ENCODE data around the gene TENT4B.
"Not testable (repeated sequence)": the region's sequence is repeated elsewhere in the genome, so short reads cannot be mapped to it uniquely, and the experiment has no call there.

Gene TENT4B

GRCh38 chr16:50234771-50235556 is 81.9 kb downstream of the TENT4B start:
- no peak for DNase-seq (ENCODE audit: low read depth)

DNA sequence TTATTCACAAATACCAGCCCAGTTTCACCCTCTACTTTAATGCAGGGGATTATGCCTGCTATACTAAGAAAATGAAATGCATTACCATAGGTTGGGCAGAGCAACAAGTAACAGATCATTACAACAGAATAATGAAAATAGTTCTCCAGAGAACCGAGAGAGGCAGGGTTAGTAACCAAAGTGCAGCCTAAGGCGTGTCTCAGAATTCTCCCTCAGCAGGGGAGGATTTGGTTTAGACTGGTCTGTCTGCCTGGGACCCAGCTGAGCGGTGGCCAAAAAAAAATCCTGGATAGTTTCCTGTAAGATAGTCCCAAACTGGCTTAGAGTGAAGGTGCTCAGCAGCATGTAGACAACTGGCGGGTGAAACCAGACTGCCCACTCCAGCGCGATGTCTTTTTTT is 82.5 kb downstream of the TENT4B start:
- no peak for DNase-seq (ENCODE audit: low read depth)

- DNase-seq (ENCODE audit: low read depth): no peak
These were observed 85.2 kb downstream of the TENT4B start for GRCh38 chr16:50238314-50238713.

- DNase-seq (ENCODE audit: low read depth): no peak
These were observed 85.8 kb downstream of the TENT4B start for GRCh38 chr16:50238868-50239301.

- DNase-seq (ENCODE audit: low read depth): not testable (repeated sequence)
These were observed 89.9 kb downstream of the TENT4B start for GRCh38 chr16:50243024-50243423.

- DNase-seq (ENCODE audit: low read depth): no peak
These were observed 91.0 kb downstream of the TENT4B start for GRCh38 chr16:50244140-50244503.

- no peak for DNase-seq (ENCODE audit: low read depth)
These were observed 91.7 kb downstream of the TENT4B start for GRCh38 chr16:50244504-50245416.

DNA sequence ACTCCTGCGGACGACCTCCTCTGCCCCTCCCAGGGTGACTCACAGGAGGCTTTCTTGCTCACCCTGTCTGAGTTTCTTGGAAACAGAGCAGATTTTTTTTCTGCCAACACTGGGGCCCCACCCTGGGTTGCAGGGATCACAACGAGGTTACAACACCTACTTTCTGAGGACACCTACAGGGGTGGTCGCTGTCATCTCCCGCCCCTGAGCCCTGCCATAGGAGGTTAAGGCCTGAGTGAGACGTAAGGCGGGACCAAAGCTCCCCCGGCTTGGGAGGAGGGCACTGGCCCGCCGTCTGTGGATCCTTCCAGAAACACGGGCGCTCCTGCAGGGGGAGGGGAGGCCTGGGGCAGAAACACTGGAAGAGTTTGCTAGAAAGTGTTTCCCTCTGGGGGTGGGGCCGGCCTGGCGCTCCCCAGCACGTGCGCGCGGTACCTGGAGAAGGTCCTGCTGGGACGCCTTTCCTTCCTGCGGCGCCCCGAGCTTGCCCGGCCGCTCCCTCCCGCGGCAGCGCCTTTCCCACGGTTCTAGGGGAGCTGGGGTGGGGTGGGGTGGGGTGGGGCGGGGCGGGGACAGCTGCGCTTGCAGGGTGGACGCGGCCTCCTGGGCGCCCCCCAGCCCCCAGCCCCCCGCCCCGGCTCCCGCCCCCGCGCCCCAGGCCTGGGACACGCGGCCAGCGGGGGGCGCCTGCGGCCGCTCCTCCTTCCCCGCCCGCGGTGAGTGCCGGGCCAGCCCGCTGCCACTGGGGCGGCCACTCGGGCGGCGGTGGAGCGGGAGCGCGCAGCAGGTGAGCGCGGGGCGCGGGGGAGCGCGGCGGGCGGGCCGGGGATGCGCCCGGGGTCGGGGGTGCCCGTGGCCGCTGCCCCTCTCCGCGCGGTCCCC is 92.6 kb downstream of the TENT4B start:
- peak; percentile 70 for DNase-seq (ENCODE audit: low read depth)

DNA sequence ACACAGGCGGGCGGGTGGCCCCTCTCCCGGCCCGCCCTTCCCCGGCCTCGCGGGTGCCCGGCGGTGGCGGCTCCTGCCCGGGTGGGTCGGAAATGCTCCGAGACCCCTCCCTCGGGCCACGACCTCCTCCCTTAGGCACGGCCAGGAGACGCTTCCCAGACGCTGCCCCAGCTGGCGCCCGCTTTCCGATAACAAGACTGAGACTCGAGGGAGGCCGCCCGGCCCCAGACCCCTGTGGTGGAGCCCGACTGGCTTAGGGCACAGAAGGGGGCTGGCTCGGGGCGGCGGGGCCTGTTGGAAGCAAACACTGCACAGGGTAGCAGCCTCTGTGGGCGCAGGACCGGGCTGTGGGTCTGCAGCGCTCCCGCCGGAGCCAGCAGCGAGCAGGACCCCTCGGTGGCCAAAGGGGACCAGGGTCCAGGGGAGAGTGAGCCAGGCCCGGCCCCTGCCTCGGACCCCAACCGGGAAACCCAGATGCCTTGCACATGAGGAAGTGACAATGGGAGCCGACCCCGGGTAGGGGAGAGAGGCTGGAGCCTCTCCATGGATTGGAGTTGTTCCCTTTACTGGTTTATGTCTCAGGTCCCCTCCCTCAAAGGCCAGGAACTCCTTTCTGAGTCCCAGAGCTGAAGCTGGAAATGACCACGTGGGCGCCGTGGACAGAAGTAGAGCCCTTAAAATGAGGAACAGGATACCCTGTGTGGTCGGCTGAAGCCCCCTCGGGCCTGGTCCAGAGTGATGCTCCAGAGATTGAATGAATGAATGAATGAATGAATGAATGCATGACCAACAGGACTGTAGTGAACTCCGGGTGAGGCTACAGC is 93.4 kb downstream of the TENT4B start:
- DNase-seq (ENCODE audit: low read depth): no peak

GRCh38 chr16:50247123-50247905 is 94.2 kb downstream of the TENT4B start:
- DNase-seq (ENCODE audit: low read depth): no peak

GRCh38 chr16:50247906-50248608 is 95.0 kb downstream of the TENT4B start:
- no peak for DNase-seq (ENCODE audit: low read depth)

- DNase-seq (ENCODE audit: low read depth): no peak
These were observed 95.7 kb downstream of the TENT4B start for GRCh38 chr16:50248845-50249244.

GRCh38 chr16:50251375-50252081 is 98.4 kb downstream of the TENT4B start:
- DNase-seq (ENCODE audit: low read depth): no peak

- DNase-seq (ENCODE audit: low read depth): no peak
These were observed 99.0 kb downstream of the TENT4B start for GRCh38 chr16:50252082-50252611.

DNA sequence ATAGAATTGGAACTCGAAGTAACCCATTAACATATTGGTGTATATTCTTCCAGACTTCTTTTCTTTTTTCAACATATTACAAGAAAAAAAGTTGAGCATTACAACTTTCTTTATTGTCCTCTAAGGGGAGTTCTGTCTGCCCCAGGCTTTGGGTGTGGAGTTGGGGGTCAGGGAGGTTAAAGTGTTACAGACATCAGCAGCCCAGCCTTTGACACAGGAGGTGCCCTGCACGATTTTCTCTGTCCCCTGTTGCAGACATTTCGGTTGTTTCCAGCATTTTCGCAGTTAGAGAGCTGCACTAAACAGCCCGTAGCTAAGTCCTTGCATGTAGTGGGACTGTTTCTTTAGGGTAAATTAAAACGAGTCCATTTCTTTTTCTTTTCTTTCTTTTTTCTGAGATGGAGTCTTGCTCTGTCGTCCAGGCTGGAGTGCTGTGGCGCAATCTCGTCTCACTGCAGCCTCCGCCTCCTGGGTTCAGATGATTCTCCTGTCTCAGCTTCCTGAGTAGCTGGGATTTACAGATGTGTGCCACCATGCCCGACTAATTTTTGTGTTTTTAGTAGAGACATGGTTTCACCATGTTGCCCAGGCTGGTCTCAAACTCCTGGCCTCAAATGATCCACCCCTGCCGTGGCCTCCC is 99.9 kb downstream of the TENT4B start:
- no peak for DNase-seq (ENCODE audit: low read depth)

DNA sequence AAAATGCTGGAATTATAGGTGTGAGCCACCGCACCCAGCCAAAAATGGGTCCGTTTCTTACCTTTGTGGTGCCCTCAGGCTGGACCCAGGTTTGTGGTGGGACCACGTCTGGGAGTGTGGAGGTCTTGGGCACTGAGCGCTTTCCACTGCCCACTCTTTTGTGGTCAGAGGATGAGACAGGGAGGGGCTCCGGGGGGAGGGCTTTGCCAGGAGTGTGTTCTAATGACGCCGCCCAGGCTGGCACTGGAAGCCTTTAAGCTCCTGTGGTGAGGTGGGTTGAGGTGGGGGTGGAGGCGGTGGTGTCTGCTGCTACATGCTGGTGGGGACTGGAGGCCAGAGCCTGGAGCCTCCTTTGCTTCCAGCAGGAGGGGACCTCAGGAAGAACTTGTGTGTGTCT is 100.4 kb downstream of the TENT4B start:
- DNase-seq (ENCODE audit: low read depth): no peak

DNA sequence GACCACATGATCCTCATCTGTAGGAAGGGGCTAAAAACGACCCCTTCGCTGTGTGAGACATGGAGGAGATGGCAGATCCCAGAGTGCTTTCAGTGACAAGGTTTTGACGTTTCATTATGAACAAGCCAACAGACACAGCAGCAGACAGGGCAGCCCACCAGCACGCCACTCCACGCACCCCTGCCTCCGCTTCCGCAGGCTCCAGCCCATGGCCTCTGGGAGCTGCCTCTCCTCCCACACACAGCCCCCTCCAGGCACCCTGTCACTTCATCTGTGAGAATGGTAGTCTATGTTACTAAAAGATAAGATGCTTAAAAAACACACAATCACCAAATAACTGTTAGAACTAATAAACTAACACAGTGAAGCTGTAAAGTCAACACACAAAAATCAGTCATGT is 101.0 kb downstream of the TENT4B start:
- DNase-seq (ENCODE audit: low read depth): no peak

- no peak for DNase-seq (ENCODE audit: low read depth)
These were observed 102.4 kb downstream of the TENT4B start for GRCh38 chr16:50255538-50255937.
